Mesendoderm (in vitro differentiated cells): ENCODE measurements around the gene MACF1.

ENCODE experiments used
- DNase-seq: peaks from one replicate; pipeline ENCODE4 v3.0.0; 2013
- H2AK5ac ChIP-seq: 2 replicates; pipeline ENCODE4 v1.6.1; 2013; ENCODE audit warnings: low read length, inconsistent platforms
- H2BK120ac ChIP-seq: 2 replicates; pipeline ENCODE4 v1.6.1; 2013; ENCODE audit warnings: low read depth, mild to moderate bottlenecking, low read length, moderate library complexity, mixed read lengths
- H2BK15ac ChIP-seq: replicated peaks from 2 replicates; pipeline ENCODE4 v1.6.1; 2013; ENCODE audit warnings: low read depth, mild to moderate bottlenecking, moderate library complexity
- H2BK5ac ChIP-seq: 2 replicates; pipeline ENCODE4 v1.6.1; 2013; ENCODE audit warnings: low read length, inconsistent platforms
- H3K18ac ChIP-seq: 2 replicates; pipeline ENCODE4 v1.6.1; 2013; ENCODE audit warnings: mild to moderate bottlenecking, low read length, mixed read lengths
- H3K23ac ChIP-seq: one replicate; pipeline ENCODE4 v1.6.1; 2013; ENCODE audit warnings: low read length
- H3K27ac ChIP-seq: 2 replicates; pipeline ENCODE4 v1.5.1; 2013; ENCODE audit warnings: low read depth, mild to moderate bottlenecking, inconsistent platforms, low read length, moderate library complexity
- H3K27me3 ChIP-seq: 2 replicates; pipeline ENCODE4 v1.6.1; 2013; ENCODE audit warnings: low read length, control low read depth, mild to moderate bottlenecking, inconsistent platforms; ENCODE audit not compliant: insufficient read depth, poor library complexity
- H3K36me3 ChIP-seq: 2 replicates; pipeline ENCODE4 v1.6.1; 2013; ENCODE audit warnings: low read length, inconsistent platforms; ENCODE audit not compliant: control insufficient read depth, insufficient read depth
- H3K4ac ChIP-seq: one replicate; pipeline ENCODE4 v1.6.1; 2013; ENCODE audit warnings: low read depth, mild to moderate bottlenecking, low read length, moderate library complexity
- H3K4me1 ChIP-seq: 2 replicates; pipeline ENCODE4 v1.6.1; 2013; ENCODE audit warnings: low read depth, low read length, inconsistent platforms; ENCODE audit not compliant: control insufficient read depth
- H3K4me2 ChIP-seq: 2 replicates; pipeline ENCODE4 v1.6.1; 2013; ENCODE audit warnings: low read length
- H3K4me3 ChIP-seq: 2 replicates; pipeline ENCODE4 v1.5.1; 2013; ENCODE audit warnings: mild to moderate bottlenecking, low read length
- H3K56ac ChIP-seq: one replicate; pipeline ENCODE4 v1.6.1; 2013; ENCODE audit warnings: low read length
- H3K79me1 ChIP-seq: 2 replicates; pipeline ENCODE4 v1.6.1; 2013; ENCODE audit warnings: low read length, inconsistent platforms
- H3K79me2 ChIP-seq: 2 replicates; pipeline ENCODE4 v1.6.1; 2013; ENCODE audit warnings: mild to moderate bottlenecking, low read length; ENCODE audit not compliant: control insufficient read depth, insufficient read depth
- H3K9ac ChIP-seq: 2 replicates; pipeline ENCODE4 v1.6.1; 2013; ENCODE audit warnings: low read length, inconsistent platforms
- H4K5ac ChIP-seq: one replicate; pipeline ENCODE4 v1.6.1; 2013; ENCODE audit warnings: low read length
- H4K8ac ChIP-seq: one replicate; pipeline ENCODE4 v1.6.1; 2013; ENCODE audit warnings: low read depth, mild to moderate bottlenecking, control low read depth, low read length, moderate library complexity
- WGBS: extraction: QIAGEN DNeasy Blood & Tissue Kit; methylation state at CpG from one replicate; pipeline ENCODE4 v1.1.7; 2013; ENCODE audit warnings: low lambda C conversion rate, missing lambda C conversion rate; ENCODE audit not compliant: insufficient coverage; ENCODE audit errors: extremely low coverage; 5-methylcytosine and 5-hydroxymethylcytosine counted together

The MACF1 gene

DNA sequence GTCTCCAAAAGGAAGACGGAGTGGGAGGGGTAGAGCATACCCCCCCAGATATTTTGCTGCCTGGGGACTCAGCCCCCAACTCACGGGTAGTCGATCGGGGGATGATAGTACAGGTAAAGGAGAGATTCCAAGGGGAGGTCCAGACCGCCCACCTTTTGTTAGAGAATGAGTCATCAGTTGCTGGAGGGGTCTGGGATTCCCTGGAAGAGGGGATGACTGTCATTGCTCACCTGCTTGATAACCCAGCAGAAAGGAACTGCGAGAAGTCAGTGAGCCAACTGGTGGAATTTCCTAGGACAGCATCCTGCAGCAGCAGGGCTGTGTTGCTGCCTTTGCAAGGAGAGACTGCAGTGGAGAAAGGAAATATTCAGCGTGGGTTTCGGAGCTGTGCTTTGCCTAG lies 64.4 kb downstream of the MACF1 start:
- Histone ChIP-seq H3K27ac (peak overlapping the region; percentile 42), H3K23ac (no peak overlapping the region), H3K9ac (peak overlapping the region; percentile 10), H2BK15ac (no peak overlapping the region), H3K36me3 (no peaks in the 10 kb centered on the region), H2BK120ac (no peak overlapping the region), H3K4me1 (peaks cover 18% of the 10 kb centered on the region), H3K56ac (peak overlapping the region; percentile 40), H3K4me2 (peak overlapping the region; percentile 17), H2BK5ac (no peak overlapping the region), H3K18ac (peak overlapping the region; percentile 81), H4K8ac (no peak overlapping the region), H2AK5ac (no peak overlapping the region), H3K79me1 (peaks cover 5% of the 10 kb centered on the region), H3K4ac (peak overlapping the region; percentile 18), H4K5ac (no peak overlapping the region), H3K4me3 (no peak overlapping the region), H3K79me2 (peaks cover 25% of the 10 kb centered on the region), H3K27me3 (no peaks in the 10 kb centered on the region)
- peak; percentile 93 for DNase-seq
- WGBS: no CpG with 5 or more reads among the region's 8 CpGs

DNA sequence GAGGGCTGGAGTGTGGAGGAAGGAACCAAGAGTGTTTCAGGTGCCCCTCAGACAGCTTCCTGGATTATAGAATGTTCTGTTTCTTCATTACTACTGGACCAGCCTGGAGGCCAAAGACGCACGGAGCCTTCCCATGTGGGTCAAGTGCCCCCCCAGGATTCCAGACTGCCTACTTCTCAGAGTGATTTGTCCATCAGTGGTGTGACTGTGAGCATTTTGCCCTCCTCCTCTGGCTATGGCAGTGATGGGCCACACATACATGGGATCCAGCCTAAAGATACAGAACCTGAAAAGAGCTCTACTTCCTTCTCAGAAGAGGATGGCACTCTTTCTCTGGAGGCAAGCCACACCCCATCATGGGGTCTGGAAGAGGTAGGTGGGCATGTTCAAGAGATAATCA lies 64.9 kb downstream of the MACF1 start:
- peak overlapping the region; percentile 16 for H3K18ac ChIP-seq
- peak overlapping the region; percentile 40 for H3K56ac ChIP-seq
- H3K4me2 ChIP-seq: no peak overlapping the region
- no peak overlapping the region for H4K8ac ChIP-seq
- no CpG with 5 or more reads among the region's 2 CpGs for WGBS
- no peak overlapping the region for H4K5ac ChIP-seq
- H3K27ac ChIP-seq: no peak overlapping the region
- no peak overlapping the region for H2BK5ac ChIP-seq
- H3K4me3 ChIP-seq: no peak overlapping the region
- H3K27me3 ChIP-seq: no peaks in the 10 kb centered on the region
- H3K79me2 ChIP-seq: peaks cover 25% of the 10 kb centered on the region
- no peak overlapping the region for H2BK15ac ChIP-seq
- no peak overlapping the region for H2AK5ac ChIP-seq
- peaks cover 18% of the 10 kb centered on the region for H3K4me1 ChIP-seq
- DNase-seq: no peak
- peak overlapping the region; percentile 18 for H3K9ac ChIP-seq
- H2BK120ac ChIP-seq: no peak overlapping the region
- H3K36me3 ChIP-seq: no peaks in the 10 kb centered on the region
- H3K79me1 ChIP-seq: peaks cover 5% of the 10 kb centered on the region
- peak overlapping the region; percentile 18 for H3K4ac ChIP-seq
- no peak overlapping the region for H3K23ac ChIP-seq

DNA sequence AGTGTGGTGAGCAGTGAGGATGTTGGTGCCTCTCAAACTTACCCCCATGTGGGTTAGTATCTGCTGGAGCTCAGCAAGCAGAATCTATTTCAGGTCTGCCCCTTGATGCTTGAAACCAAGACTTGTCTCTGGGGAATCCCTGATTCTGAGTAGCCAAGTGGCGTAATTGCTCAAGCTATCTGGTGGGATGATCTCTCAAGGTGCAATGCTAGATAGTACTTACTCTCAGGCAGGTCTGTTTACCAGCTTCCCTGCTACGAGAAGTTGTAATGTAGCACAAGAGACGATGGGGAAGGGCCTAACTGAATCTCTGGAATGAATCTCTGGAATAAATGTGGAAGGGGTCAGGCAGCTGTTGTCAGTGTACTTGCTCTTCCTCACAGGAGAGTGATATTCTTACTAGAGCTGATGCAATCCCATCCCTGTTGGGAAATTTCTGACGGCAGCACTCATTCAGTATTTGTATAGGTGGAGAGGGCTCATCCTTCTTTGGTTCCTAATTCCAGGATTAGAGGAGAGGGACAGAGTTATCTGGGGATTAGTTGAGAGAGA lies 65.4 kb downstream of the MACF1 start:
- Histone ChIP-seq H4K5ac (no peak overlapping the region), H3K79me1 (peaks cover 5% of the 10 kb centered on the region), H3K56ac (peak overlapping the region; percentile 40), H3K4me2 (peak overlapping the region; percentile 6), H3K27ac (no peak overlapping the region), H3K23ac (no peak overlapping the region), H4K8ac (no peak overlapping the region), H3K4me3 (no peak overlapping the region), H3K36me3 (no peaks in the 10 kb centered on the region), H2BK5ac (peak overlapping the region; percentile 6), H3K4ac (no peak overlapping the region), H2AK5ac (no peak overlapping the region), H3K4me1 (peaks cover 18% of the 10 kb centered on the region), H3K9ac (peak overlapping the region; percentile 18), H3K27me3 (no peaks in the 10 kb centered on the region), H3K18ac (peak overlapping the region; percentile 16), H2BK120ac (no peak overlapping the region), H3K79me2 (peaks cover 26% of the 10 kb centered on the region), H2BK15ac (no peak overlapping the region)
- no CpG with 5 or more reads among the region's 4 CpGs for WGBS
- peak; percentile 76 for DNase-seq

DNA sequence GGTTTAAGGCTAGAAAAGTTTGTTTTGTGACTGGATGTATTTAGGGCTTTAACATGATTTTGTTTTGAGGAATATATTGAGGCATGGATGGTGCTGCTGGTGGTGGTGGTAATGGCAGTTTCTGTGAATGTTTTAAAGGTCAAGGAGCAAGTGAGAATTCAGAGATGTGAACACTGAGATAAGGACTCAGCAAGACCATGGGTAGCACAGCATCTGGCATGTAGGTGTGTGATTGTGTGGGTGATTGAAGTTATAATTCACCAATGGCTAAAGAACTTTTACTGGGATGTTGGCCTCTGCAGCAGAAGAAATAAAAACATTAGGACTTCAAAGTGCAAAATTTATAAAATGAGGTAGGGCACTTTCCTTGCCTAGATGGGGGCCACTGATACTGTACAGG lies 65.9 kb downstream of the MACF1 start:
- Histone ChIP-seq H3K4me3 (no peak overlapping the region), H3K23ac (no peak overlapping the region), H3K27ac (no peak overlapping the region), H2AK5ac (no peak overlapping the region), H3K27me3 (no peaks in the 10 kb centered on the region), H2BK120ac (peak overlapping the region; percentile 82), H3K18ac (peak overlapping the region; percentile 45), H3K4me1 (peaks cover 18% of the 10 kb centered on the region), H2BK5ac (no peak overlapping the region), H3K56ac (no peak overlapping the region), H3K79me1 (peaks cover 7% of the 10 kb centered on the region), H3K4ac (no peak overlapping the region), H3K4me2 (no peak overlapping the region), H2BK15ac (no peak overlapping the region), H4K5ac (no peak overlapping the region), H3K79me2 (peaks cover 28% of the 10 kb centered on the region), H3K36me3 (no peaks in the 10 kb centered on the region), H4K8ac (no peak overlapping the region), H3K9ac (no peak overlapping the region)
- DNase-seq: peak; percentile 67

DNA sequence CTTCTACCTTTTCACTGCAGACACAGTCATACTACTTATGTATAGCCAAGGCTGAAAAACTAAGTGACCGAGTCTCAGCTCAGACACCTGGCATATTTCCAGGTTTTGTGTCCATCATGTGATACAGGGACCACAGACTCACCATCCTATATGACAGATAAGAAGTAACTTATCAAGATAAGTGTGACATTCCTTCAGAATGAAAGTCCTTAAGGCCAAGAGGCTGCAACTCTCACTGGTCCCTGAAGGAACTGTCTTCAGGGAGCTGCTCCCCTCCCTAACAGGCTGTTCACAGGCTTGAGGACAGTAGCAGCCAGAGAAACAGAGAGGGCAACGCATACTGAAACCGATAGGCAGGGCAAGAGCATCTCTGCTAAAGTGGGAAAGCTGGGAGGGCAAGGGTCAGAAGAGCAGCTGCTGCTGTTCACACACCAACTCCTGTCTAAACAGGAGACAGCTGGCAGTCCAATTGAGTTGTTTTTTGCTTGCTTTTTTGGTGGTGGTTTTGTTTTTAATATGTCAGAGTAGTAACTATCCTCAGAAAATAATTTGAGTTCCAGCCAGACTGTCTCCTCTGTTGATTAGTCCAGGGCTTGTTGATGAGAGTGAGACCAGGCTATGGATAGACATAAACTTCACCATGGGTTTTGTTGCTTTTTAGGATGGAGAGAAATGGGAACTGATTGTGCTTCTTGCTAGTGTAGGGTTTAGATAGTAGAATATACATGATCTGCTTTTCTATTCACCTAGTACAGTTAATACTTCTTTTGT lies 67.7 kb downstream of the MACF1 start:
- H3K56ac ChIP-seq: no peak overlapping the region
- peaks cover 7% of the 10 kb centered on the region for H3K79me1 ChIP-seq
- H3K18ac ChIP-seq: no peak overlapping the region
- H3K4me1 ChIP-seq: peaks cover 21% of the 10 kb centered on the region
- no peak overlapping the region for H3K4ac ChIP-seq
- H2AK5ac ChIP-seq: no peak overlapping the region
- H4K5ac ChIP-seq: no peak overlapping the region
- peaks cover 29% of the 10 kb centered on the region for H3K79me2 ChIP-seq
- no peak overlapping the region for H3K4me2 ChIP-seq
- no peak overlapping the region for H4K8ac ChIP-seq
- H3K27ac ChIP-seq: no peak overlapping the region
- DNase-seq: peak; percentile 85
- H3K4me3 ChIP-seq: no peak overlapping the region
- H3K27me3 ChIP-seq: no peaks in the 10 kb centered on the region
- no peak overlapping the region for H2BK15ac ChIP-seq
- no peak overlapping the region for H2BK120ac ChIP-seq
- H2BK5ac ChIP-seq: no peak overlapping the region
- no peaks in the 10 kb centered on the region for H3K36me3 ChIP-seq
- no CpG with 5 or more reads among the region's 3 CpGs for WGBS
- H3K9ac ChIP-seq: no peak overlapping the region
- H3K23ac ChIP-seq: no peak overlapping the region
